Coronary artery (tissue), 2 donors: Measurements from ENCODE around the gene LMF1.

Experiments
- DNase-seq: peaks from one replicate; pipeline ENCODE4 v3.0.0-alpha.2; 2017; ENCODE audit warnings: low spot score
- H3K27ac ChIP-seq, 2 donors: fragments of 200-600 bp; sonication (generic); one replicate each; pipeline ENCODE4 v1.5.1; 2016 to 2019
- H3K4me3 ChIP-seq: fragments of 200-600 bp; sonication (generic); 2 replicates; pipeline ENCODE4 v1.5.1; 2016; ENCODE audit warnings: mild to moderate bottlenecking, moderate library complexity
- CTCF ChIP-seq: fragments of 200-600 bp; sonication (generic); IDR thresholded peaks from one replicate; pipeline ENCODE4 v1.5.1; 2019; ENCODE audit warnings: antibody characterized with exemption

LMF1 gene

DNA sequence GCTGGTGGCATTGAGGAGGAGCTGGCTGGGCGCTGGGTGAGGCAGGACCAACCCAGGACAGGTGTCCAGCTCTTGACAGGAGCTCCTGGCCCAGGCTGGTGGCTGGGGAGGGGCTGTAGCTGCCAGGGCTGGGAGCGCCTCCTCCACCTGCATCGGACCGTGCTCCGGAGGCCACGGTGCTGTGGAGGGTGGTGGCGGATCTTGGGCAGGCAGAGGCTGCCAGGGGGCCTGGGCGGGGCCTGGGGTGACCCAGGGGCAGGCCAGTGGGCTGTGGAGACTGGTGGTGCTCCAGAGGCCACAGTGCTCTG lies 42.8 kb upstream of the LMF1 start:
- Histone ChIP-seq H3K27ac (no peak overlapping the region), H3K4me3 (no peak overlapping the region)
- no peak for DNase-seq
- no peak for TF ChIP-seq CTCF

- no peak for DNase-seq
- no peak for TF ChIP-seq CTCF
- no peak overlapping the region for H3K27ac ChIP-seq
- H3K4me3 ChIP-seq: no peak overlapping the region
Observed at GRCh38 chr16:1012722-1013592, 42.2 kb upstream of the LMF1 start.

GRCh38 chr16:1012135-1012534 lies 41.4 kb upstream of the LMF1 start:
- no peak for TF ChIP-seq CTCF
- no peak overlapping the region for H3K4me3 ChIP-seq
- H3K27ac ChIP-seq: no peak overlapping the region
- no peak for DNase-seq

GRCh38 chr16:1011316-1012082 lies 40.7 kb upstream of the LMF1 start:
- no peak overlapping the region for H3K27ac ChIP-seq
- no peak for DNase-seq
- H3K4me3 ChIP-seq: no peak overlapping the region
- TF ChIP-seq CTCF: no peak

DNA sequence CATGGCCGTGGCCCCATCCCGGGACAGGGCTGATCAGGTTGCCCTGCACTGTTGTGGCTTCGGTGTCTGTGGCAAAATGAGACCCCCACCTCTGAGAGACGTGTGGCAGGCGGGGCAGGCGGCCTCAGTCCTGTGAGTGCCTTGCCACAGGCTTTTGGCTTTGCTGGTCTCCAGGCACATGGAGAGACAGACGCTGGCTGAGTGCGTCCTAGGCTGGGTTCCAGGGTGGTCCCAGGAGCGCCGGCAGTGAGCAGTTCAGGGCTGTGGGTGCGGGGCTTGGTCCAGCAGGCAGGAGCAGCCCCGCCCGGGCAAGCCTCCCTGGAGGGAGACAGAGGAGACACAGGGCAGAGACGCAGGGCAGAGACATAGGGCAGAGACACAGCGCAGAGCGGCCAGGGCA lies 40.0 kb upstream of the LMF1 start:
- Histone ChIP-seq H3K4me3 (no peak overlapping the region), H3K27ac (no peak overlapping the region)
- no peak for TF ChIP-seq CTCF
- no peak for DNase-seq

DNA sequence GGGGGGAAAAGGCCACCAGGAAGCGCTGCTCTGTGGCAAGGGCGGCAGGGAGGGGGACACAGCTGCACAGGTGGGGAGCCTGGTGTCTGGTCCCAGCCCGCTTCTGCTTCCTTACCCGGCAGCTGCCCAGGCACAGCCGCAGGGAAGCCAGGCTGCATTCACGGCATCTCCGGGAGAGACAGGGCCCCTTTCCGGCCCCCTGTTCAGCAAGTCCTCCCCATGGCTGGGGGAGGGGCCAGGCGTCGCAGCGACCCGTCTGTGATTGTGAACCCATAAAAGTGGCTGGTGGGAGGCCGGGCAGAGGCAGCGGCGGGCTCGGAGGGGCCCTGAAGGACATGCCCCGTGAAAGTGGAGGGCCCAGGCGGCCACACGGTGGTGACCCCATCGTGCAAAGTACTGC lies 39.5 kb upstream of the LMF1 start:
- Histone ChIP-seq H3K27ac (no peak overlapping the region), H3K4me3 (no peak overlapping the region)
- no peak for DNase-seq
- no peak for TF ChIP-seq CTCF
